Measurements from ENCODE around the gene PLXNB1. TPM values are rescaled to one million over a fixed set of nuclear protein-coding genes. Genes with fewer than 3 reads are reported as not detected.
"Not testable (repeated sequence)": the region's sequence is repeated elsewhere in the genome, so short reads cannot be mapped to it uniquely, and the experiment has no call there.

The PLXNB1 gene
- polyA plus RNA-seq, 2 of the 4 experiments (the other 2 are of a cell fraction): 10.0 to 20.9 TPM

- ChIA-PET POLR2A (interaction anchor here (0.9 kb wide), 1 partner anchor 8 kb away, joined by 5 read pairs; no protein-coding TSS in a partner anchor), CTCF (interaction anchor here (0.7 to 2.8 kb wide), 9 partner anchors 12 to 75 kb away, joined by 3 to 14 read pairs (median 4); no protein-coding TSS in a partner anchor)
- DNase-seq (ENCODE audit: low read depth in 1 of 2, low spot score in 1 of 2); ATAC-seq; H3K9me3 ChIP-seq; H3K4me3 ChIP-seq; FAIRE-seq: not testable (repeated sequence)
- H3K4me2 ChIP-seq: 0 out of 3 replicates have a peak overlapping the region, but pooled peaks have one; percentile 87
- WGBS (ENCODE audit: missing lambda C conversion rate): 87% methylated on average over 4 of the region's 4 CpGs
- H3K4me1 ChIP-seq: peaks cover 20% of the 10 kb centered on the region
- peak overlapping the region; percentile 96 to 97; a peak in 5 of 6 replicates for H3K27ac ChIP-seq
Measured at GRCh38 chr3:48474031-48474430, 44.1 kb upstream of the PLXNB1 start.

GRCh38 chr3:48473617-48473952 lies 43.7 kb upstream of the PLXNB1 start:
- TF ChIP-seq KDM5A (IDR thresholded peaks at IDR 0.05) (no peak), SMC3 (IDR thresholded peaks at IDR 0.05) (no peak), ZC3H11A (IDR thresholded peaks at IDR 0.05) (no peak), CBX2 (IDR thresholded peaks at IDR 0.05; ENCODE audit: borderline replicate concordance, low read depth) (no peak), USF2 (IDR thresholded peaks at IDR 0.05) (no peak), HMGXB4 (CRISPR knock-in tag; IDR thresholded peaks at IDR 0.05; ENCODE audit: borderline replicate concordance) (no peak), NR3C1 (IDR thresholded peaks at IDR 0.05) (no peak), CEBPB (IDR thresholded peaks at IDR 0.05) (no peak), RNF2 (IDR thresholded peaks at IDR 0.05; ENCODE audit: borderline replicate concordance, low read depth) (no peak), SREBF2 (IDR thresholded peaks at IDR 0.05) (no peak), GATA3 (IDR thresholded peaks at IDR 0.05; ENCODE audit: borderline replicate concordance) (no peak), MYC (IDR thresholded peaks at IDR 0.05; ENCODE audit: borderline replicate concordance, low read length) (no peak), ZSCAN20 (CRISPR knock-in tag; IDR thresholded peaks at IDR 0.05) (no peak), BCL3 (IDR thresholded peaks at IDR 0.05) (no peak), HOXB13 (CRISPR knock-in tag; IDR thresholded peaks at IDR 0.05; ENCODE audit: low read depth) (no peak), ATOH8 (CRISPR knock-in tag; IDR thresholded peaks at IDR 0.05; ENCODE audit: low read depth) (no peak)
- 62% methylated on average over 5 of the region's 5 CpGs for WGBS (ENCODE audit: missing lambda C conversion rate)
- peaks cover 24% of the 10 kb centered on the region for H3K4me1 ChIP-seq
- DNase-seq (ENCODE audit: low read depth in 1 of 2, low spot score in 1 of 2) (no peak), ATAC-seq (no peak), FAIRE-seq (no peak)
- no peaks in the 10 kb centered on the region for H3K9me3 ChIP-seq
- H3K4me2 ChIP-seq: peak overlapping the region; percentile 87
- H3K4me3 ChIP-seq: peak overlapping the region; percentile 76; the same call in 1 of the 3 replicates
- H3K27ac ChIP-seq: peak overlapping the region; percentile 96 to 97
- ChIA-PET CTCF (interaction anchor here (0.7 to 2.8 kb wide), 16 partner anchors 12 to 200 kb away, joined by 3 to 14 read pairs (median 4); partner anchors contain the start of gene ATRIP), POLR2A (interaction anchor here (0.7 to 1.2 kb wide), 4 partner anchors 8 to 161 kb away, joined by 3 to 8 read pairs (median 4); partner anchors contain the start of genes ATRIP, CCDC51, SLC26A6 and TMA7)

- ChIA-PET POLR2A (interaction anchor here (0.7 to 1.2 kb wide), 6 partner anchors 9 to 162 kb away, joined by 3 to 8 read pairs (median 3); partner anchors contain the start of genes ATRIP, CCDC51, SLC26A6 and TMA7), CTCF (interaction anchor here (0.7 to 2.8 kb wide), 20 partner anchors 13 to 199 kb away, joined by 3 to 14 read pairs (median 4); partner anchors contain the start of gene ATRIP)
- Histone ChIP-seq H3K4me1 (peaks cover 29% of the 10 kb centered on the region), H3K27ac (peak overlapping the region; percentile 96 to 97), H3K4me3 (peak overlapping the region; percentile 76), H3K9me3 (no peaks in the 10 kb centered on the region), H3K4me2 (peak overlapping the region; percentile 87)
- ATAC-seq: peak; percentile 89 to 91
- DNase-seq (ENCODE audit: low read depth in 1 of 2, low spot score in 1 of 2): peak; percentile 89 to 92
- no peak for FAIRE-seq
- under 1% methylated on average over 12 of the region's 17 CpGs for WGBS (ENCODE audit: missing lambda C conversion rate)
- TF ChIP-seq TP53 (CRISPR knock-in tag; IDR thresholded peaks at IDR 0.05) (no peak), TFCP2L1 (CRISPR knock-in tag; IDR thresholded peaks at IDR 0.05) (no peak), RNF2 (IDR thresholded peaks at IDR 0.05; ENCODE audit: borderline replicate concordance, low read depth) (no peak), KDM1A (IDR thresholded peaks at IDR 0.05; ENCODE audit: low read depth) (no peak), RAD21 (conservative IDR thresholded peaks at IDR 0.05 in 1 of 2, IDR thresholded peaks at IDR 0.05 in 1 of 2) (peak; percentile 33 to 35; a peak in 3 of 5 replicates), HEYL (CRISPR knock-in tag; IDR thresholded peaks at IDR 0.05) (no peak), ZFP36 (IDR thresholded peaks at IDR 0.05; ENCODE audit: borderline replicate concordance, partially characterized antibody) (no peak), FOSB (CRISPR knock-in tag; IDR thresholded peaks at IDR 0.05) (0 out of 2 replicates have a peak, but pooled peaks have one; percentile 29), CEBPB (IDR thresholded peaks at IDR 0.05) (no peak), HMGXB4 (CRISPR knock-in tag; IDR thresholded peaks at IDR 0.05; ENCODE audit: borderline replicate concordance) (no peak), E2F6 (IDR thresholded peaks at IDR 0.05; ENCODE audit: borderline replicate concordance, low read depth) (no peak), SMC3 (IDR thresholded peaks at IDR 0.05) (peak; percentile 29)
Measured at GRCh38 chr3:48472923-48473616, 43.2 kb upstream of the PLXNB1 start.

Data from A549 (cell line).